K562 (cell line): Measurements from ENCODE around the gene VMP1. TPM values are rescaled to one million over a fixed set of nuclear protein-coding genes. Genes with fewer than 3 reads are reported as not detected.

Experiments used
- ARHGAP35 ChIP-seq: fragments of 450-650 bp; IDR thresholded peaks from 2 replicates; pipeline ENCODE4 v1.6.1; 2018; ENCODE audit not compliant: partially characterized antibody
- ARID4B ChIP-seq: sonication (generic); formaldehyde crosslinking; IDR thresholded peaks from 2 replicates; pipeline ENCODE4 v1.8.0; 2022; ENCODE audit warnings: mild to moderate bottlenecking, missing genetic modification reagents
- BCOR ChIP-seq: fragments of 450-650 bp; IDR thresholded peaks from 2 replicates; pipeline ENCODE4 v1.6.1; 2016
- DMBX1 ChIP-seq: fragments of 250-450 bp; sonication (Bioruptor Pico); IDR thresholded peaks from 2 replicates; pipeline ENCODE4 v1.8.0; 2022; ENCODE audit warnings: inconsistent platforms, mild to moderate bottlenecking, moderate library complexity, borderline replicate concordance
- E2F5 ChIP-seq: sonication (generic); formaldehyde crosslinking; IDR thresholded peaks from 2 replicates; pipeline ENCODE4 v1.8.0; 2022; ENCODE audit warnings: mild to moderate bottlenecking, missing genetic modification reagents
- HOXB6 ChIP-seq: fragments of 250-450 bp; sonication (Bioruptor Pico); IDR thresholded peaks from 2 replicates; pipeline ENCODE4 v1.5.1; 2022; ENCODE audit warnings: mild to moderate bottlenecking, borderline replicate concordance
- MBD2 ChIP-seq: sonication (generic); IDR thresholded peaks from 2 replicates; pipeline ENCODE4 v1.6.1; 2016; ENCODE audit warnings: low read depth, borderline replicate concordance
- MEF2D ChIP-seq: conservative IDR thresholded peaks from 2 replicates; pipeline ENCODE4 v1.6.1; 2016; ENCODE audit warnings: low read depth, missing genetic modification characterization, missing compliant biosample characterization
- PML ChIP-seq: IDR thresholded peaks from 2 replicates; pipeline ENCODE4 v1.6.1; 2012; ENCODE audit warnings: low read length, inconsistent platforms
- RERE ChIP-seq: sonication (generic); formaldehyde crosslinking; IDR thresholded peaks from 2 replicates; pipeline ENCODE4 v1.8.0; 2023; ENCODE audit warnings: missing genetic modification reagents, mild to moderate bottlenecking, borderline replicate concordance
- SUPT5H ChIP-seq: fragments of 450-650 bp; IDR thresholded peaks from 2 replicates; pipeline ENCODE4 v1.6.1; 2016
- USF2 ChIP-seq: sonication (generic); formaldehyde crosslinking; IDR thresholded peaks from 2 replicates; pipeline ENCODE4 v1.5.0; 2020; ENCODE audit warnings: missing genetic modification reagents
- ZNF175 ChIP-seq: fragments of 200-800 bp; sonication (Bioruptor generic); IDR thresholded peaks from 2 replicates; pipeline ENCODE4 v1.6.1; 2016; ENCODE audit warnings: low read depth, mild to moderate bottlenecking, missing genetic modification characterization, missing compliant biosample characterization
- ZNF23 ChIP-seq: fragments of 250-450 bp; sonication (Bioruptor Pico); IDR thresholded peaks from 2 replicates; pipeline ENCODE4 v1.4.0; 2020; ENCODE audit warnings: mild to moderate bottlenecking
- ZNF695 ChIP-seq: fragments of 450-650 bp; formaldehyde crosslinking; IDR thresholded peaks from 2 replicates; pipeline ENCODE4 v1.4.0; 2020; ENCODE audit warnings: mild to moderate bottlenecking, moderate library complexity
- ZNF717 ChIP-seq: fragments of 250-450 bp; sonication (Bioruptor Pico); IDR thresholded peaks from 2 replicates; pipeline ENCODE4 v1.5.0; 2021
- ZNF780A ChIP-seq: fragments of 250-450 bp; sonication (Bioruptor Pico); IDR thresholded peaks from 2 replicates; pipeline ENCODE4 v1.5.0; 2021; ENCODE audit warnings: mild to moderate bottlenecking
- polyA plus RNA-seq, 8 experiments: library from polyadenylated mRNA; depleted of rRNA in 4 of 8; stranded (reverse) in 5 of 8; unstranded in 3 of 8; fragments of >200 nt; fragmentation: Nextera tagmentation in 2 of 8; fragmentation: Illumina TruSeq in 1 of 8; extraction: Ambion mirVana in 2 of 8; extraction: Trizol in 1 of 8; gene quantifications; 2 replicates each; pipeline versions ENCODE4 v1.2.1 to v1.2.3, GENCODE V29; 2011 to 2014; ENCODE audit warnings: inconsistent platforms in 1 of 8, missing spikeins in 1 of 8
- total RNA-seq, 7 experiments: library from RNA; depleted of rRNA in 6 of 7; stranded (reverse); fragments of >200 nt in 6 of 7; fragmentation: Illumina TruSeq in 2 of 7; extraction: Trizol in 2 of 7; gene quantifications; 2 replicates each; pipeline versions ENCODE4 v1.2.1 to v1.2.3, GENCODE V29; 2011 to 2021; ENCODE audit warnings: low replicate concordance in 1 of 7

Gene VMP1
- total and polyA plus RNA-seq, 9 of the 15 experiments (the other 6 are each of a cell fraction or from before 2014, with no cell fraction given), result 123 to 304 (median 151) TPM

GRCh38 chr17:59838052-59838916 is 130.8 kb downstream of the VMP1 start (continued):
- TF ChIP-seq RERE (CRISPR knock-in tag) (no peak), DMBX1 (CRISPR knock-in tag) (peak; percentile 52; the same call in 1 of the 2 replicates), ARHGAP35 (peak; percentile 20), ZNF717 (CRISPR knock-in tag) (no peak; the same call in none of the 2 replicates), HOXB6 (CRISPR knock-in tag) (no peak), E2F5 (no peak), MBD2 (no peak), MEF2D (tag) (no peak; the same call in 1 of the 2 replicates), ZNF780A (CRISPR knock-in tag) (no peak), ZNF175 (CRISPR knock-in tag) (no peak; the same call in 1 of the 2 replicates), SUPT5H (peak; percentile 83), USF2 (CRISPR knock-in tag) (no peak), ZNF23 (CRISPR knock-in tag) (no peak), ZNF695 (CRISPR knock-in tag) (no peak), ARID4B (no peak), BCOR (no peak), PML (peak; percentile 36; the same call in 1 of the 2 replicates)
